Endothelial cell (in vitro differentiated cells): ENCODE measurements around the gene NPDC1. TPM values are rescaled to one million over a fixed set of nuclear protein-coding genes. Genes with fewer than 3 reads are reported as not detected.

ENCODE experiments used
- DNase-seq: peaks from one replicate; pipeline ENCODE4 v3.0.0; 2021; ENCODE audit warnings: low spot score
- H3K27ac Mint-ChIP-seq: one replicate; pipeline ENCODE4 v1.8.0; 2021; ENCODE audit warnings: mixed read lengths, inconsistent platforms; ENCODE audit not compliant: unreplicated experiment
- H3K27me3 Mint-ChIP-seq: one replicate; pipeline ENCODE4 v1.8.0; 2021; ENCODE audit warnings: mild to moderate bottlenecking, moderate library complexity, mixed read lengths, inconsistent platforms; ENCODE audit not compliant: unreplicated experiment
- H3K36me3 Mint-ChIP-seq: one replicate; pipeline ENCODE4 v1.8.0; 2021; ENCODE audit warnings: mild to moderate bottlenecking, low read depth, mixed read lengths, inconsistent platforms; ENCODE audit not compliant: unreplicated experiment
- H3K4me1 Mint-ChIP-seq: one replicate; pipeline ENCODE4 v1.8.0; 2021; ENCODE audit warnings: mild to moderate bottlenecking, mixed read lengths, inconsistent platforms; ENCODE audit not compliant: unreplicated experiment
- H3K4me3 Mint-ChIP-seq: one replicate; pipeline ENCODE4 v1.8.0; 2021; ENCODE audit warnings: mild to moderate bottlenecking, mixed read lengths, inconsistent platforms; ENCODE audit not compliant: unreplicated experiment
- H3K9me3 Mint-ChIP-seq: one replicate; pipeline ENCODE4 v1.8.0; 2021; ENCODE audit warnings: mixed read lengths, inconsistent platforms; ENCODE audit not compliant: unreplicated experiment
- total RNA-seq: library from RNA; stranded (reverse); fragmentation: NEBNext Ultra II Directional; extraction: Animal tissue kit (Norgen Biotek cat#: 25700); gene quantifications from one replicate; pipeline ENCODE4 v1.2.1, GENCODE V29; 2021; ENCODE audit not compliant: unreplicated experiment
- TF ChIP-seq, protein P1 (sequence below): fragments of 200-600 bp; sonication (generic); IDR thresholded peaks from one replicate; pipeline ENCODE4 v1.5.0; 2021; ENCODE audit warnings: antibody characterized with exemption; ENCODE audit not compliant: unreplicated experiment

Gene NPDC1
- total RNA-seq, 1 donor from 2014 or later, result 116 TPM

DNA sequence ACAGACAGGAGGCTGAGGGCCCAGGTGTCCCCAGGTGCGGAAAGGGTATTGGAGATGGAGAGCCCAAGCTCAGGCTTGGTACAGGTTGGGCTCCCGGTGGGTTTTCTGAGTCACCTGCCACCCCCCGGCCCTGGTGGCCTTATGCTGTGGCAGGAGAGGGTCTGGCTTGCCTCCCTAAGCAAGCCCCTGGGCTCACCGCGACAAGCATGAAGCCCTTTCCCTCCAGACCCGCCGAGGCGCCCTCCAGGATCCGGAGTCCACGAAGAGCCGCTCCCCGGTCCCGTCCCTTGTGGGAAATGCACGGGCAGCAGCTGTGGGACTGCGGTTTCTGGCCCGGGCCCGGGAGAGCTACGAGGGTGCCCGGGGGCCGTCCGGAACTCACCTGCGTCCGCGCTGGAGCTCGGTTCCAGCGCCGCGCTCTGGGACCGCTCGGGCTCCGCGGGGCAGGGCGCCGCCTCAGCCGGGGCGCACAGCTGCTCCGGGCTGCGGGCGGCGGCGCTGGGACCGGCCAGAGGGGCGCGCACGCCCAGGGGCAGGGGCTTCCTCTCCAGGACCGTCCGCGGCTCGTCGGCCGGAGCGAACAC lies 23.6 kb upstream of the NPDC1 start:
- peaks cover 4% of the 10 kb centered on the region for H3K4me1 Mint-ChIP-seq
- H3K27me3 Mint-ChIP-seq, result peaks cover 17% of the 10 kb centered on the region
- TF ChIP-seq, protein P1, sequence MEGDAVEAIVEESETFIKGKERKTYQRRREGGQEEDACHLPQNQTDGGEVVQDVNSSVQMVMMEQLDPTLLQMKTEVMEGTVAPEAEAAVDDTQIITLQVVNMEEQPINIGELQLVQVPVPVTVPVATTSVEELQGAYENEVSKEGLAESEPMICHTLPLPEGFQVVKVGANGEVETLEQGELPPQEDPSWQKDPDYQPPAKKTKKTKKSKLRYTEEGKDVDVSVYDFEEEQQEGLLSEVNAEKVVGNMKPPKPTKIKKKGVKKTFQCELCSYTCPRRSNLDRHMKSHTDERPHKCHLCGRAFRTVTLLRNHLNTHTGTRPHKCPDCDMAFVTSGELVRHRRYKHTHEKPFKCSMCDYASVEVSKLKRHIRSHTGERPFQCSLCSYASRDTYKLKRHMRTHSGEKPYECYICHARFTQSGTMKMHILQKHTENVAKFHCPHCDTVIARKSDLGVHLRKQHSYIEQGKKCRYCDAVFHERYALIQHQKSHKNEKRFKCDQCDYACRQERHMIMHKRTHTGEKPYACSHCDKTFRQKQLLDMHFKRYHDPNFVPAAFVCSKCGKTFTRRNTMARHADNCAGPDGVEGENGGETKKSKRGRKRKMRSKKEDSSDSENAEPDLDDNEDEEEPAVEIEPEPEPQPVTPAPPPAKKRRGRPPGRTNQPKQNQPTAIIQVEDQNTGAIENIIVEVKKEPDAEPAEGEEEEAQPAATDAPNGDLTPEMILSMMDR, result no peak
- H3K36me3 Mint-ChIP-seq, result no peaks in the 10 kb centered on the region
- DNase-seq, result peak; percentile 38
- H3K27ac Mint-ChIP-seq, result no peak overlapping the region
- H3K9me3 Mint-ChIP-seq, result no peaks in the 10 kb centered on the region
- H3K4me3 Mint-ChIP-seq, result no peak overlapping the region

DNA sequence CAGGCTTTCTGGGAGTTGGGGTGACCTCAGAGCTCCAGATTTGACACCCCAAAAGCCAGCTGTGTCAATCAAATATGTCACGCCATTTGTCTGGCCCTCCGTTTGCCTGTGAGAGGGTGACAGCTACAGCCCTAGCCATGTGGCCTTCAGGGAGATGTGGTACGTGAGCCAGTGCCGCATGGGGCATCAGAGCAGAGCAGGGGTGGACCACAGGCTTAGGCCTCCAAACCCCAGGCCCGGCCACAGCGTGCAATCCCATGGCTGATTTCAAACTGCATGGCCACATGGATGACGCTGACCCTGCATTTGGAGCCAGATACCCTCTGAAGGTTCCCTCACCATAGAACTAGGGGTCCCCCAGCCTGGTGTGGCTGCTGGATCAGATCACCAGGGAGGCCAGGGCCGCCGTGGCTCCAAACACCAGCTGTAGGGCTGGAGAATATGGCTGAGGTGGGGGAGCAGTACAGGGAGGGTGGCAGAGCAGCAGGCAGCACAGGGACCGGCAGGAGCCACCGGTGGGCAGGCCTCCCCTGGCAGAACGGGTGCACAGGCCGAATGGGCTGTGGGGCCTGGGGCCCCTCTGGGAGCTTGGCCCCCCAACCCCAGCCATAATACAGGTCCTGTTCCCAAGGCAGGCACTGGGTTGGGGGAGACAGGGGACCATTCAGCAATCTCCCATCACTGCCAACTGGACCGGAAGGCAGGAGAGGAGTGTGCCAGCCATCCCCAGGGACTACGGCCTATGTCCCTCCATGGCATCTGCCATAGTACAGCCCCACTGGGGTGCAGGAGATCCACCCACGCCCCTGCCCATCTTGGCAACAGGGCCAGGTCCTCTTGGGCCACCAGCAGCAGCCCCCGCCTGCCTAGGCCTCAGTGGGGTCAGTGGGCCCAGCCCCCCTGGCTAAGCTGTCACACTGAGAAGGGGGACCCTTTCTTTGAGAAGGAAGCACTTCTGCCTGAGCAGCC lies 22.8 kb upstream of the NPDC1 start:
- no peaks in the 10 kb centered on the region for H3K36me3 Mint-ChIP-seq
- no peak overlapping the region for H3K4me3 Mint-ChIP-seq
- no peaks in the 10 kb centered on the region for H3K9me3 Mint-ChIP-seq
- no peak for DNase-seq
- H3K4me1 Mint-ChIP-seq, result peaks cover 4% of the 10 kb centered on the region
- TF ChIP-seq, protein P1, result no peak
- peaks cover 13% of the 10 kb centered on the region for H3K27me3 Mint-ChIP-seq
- no peak overlapping the region for H3K27ac Mint-ChIP-seq

DNA sequence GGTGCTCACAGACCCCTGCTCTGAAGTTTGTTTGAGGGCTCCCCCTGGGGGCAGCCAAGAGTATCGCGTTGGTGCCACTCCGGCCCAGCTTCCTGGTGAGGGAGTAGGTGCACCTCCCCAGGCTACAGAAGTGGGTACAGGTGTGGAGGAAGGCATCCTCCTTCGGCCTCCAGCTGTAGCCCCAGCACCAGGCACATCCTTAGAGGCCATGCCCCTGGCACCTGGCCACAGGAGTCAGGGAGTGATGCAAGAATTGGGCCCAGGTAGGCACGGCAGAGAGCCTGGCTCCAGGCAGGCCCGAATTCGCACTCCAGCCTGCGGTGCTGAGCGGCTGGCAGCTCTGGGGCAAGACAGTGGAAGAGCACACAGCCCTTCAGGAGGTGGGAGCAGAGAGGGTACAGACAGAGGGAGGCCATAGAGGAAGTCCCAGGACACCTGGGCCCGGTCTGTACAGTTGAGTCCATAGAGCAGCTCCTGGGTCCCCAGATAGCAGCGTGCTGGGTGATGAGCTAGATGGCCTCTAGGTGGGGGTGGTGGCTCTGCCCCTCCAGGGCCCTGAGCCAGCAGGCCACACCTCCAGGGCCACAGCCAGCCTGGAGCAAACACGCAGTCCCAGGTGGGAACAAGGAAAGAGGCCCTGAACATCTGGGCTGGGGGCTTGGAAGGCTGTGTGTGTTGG lies 22.0 kb upstream of the NPDC1 start:
- no peak overlapping the region for H3K4me3 Mint-ChIP-seq
- peaks cover 4% of the 10 kb centered on the region for H3K4me1 Mint-ChIP-seq
- H3K27ac Mint-ChIP-seq, result no peak overlapping the region
- H3K27me3 Mint-ChIP-seq, result peaks cover 11% of the 10 kb centered on the region
- no peaks in the 10 kb centered on the region for H3K36me3 Mint-ChIP-seq
- TF ChIP-seq, protein P1, result peak; percentile 78
- peak; percentile 87 for DNase-seq
- H3K9me3 Mint-ChIP-seq, result no peaks in the 10 kb centered on the region

DNA sequence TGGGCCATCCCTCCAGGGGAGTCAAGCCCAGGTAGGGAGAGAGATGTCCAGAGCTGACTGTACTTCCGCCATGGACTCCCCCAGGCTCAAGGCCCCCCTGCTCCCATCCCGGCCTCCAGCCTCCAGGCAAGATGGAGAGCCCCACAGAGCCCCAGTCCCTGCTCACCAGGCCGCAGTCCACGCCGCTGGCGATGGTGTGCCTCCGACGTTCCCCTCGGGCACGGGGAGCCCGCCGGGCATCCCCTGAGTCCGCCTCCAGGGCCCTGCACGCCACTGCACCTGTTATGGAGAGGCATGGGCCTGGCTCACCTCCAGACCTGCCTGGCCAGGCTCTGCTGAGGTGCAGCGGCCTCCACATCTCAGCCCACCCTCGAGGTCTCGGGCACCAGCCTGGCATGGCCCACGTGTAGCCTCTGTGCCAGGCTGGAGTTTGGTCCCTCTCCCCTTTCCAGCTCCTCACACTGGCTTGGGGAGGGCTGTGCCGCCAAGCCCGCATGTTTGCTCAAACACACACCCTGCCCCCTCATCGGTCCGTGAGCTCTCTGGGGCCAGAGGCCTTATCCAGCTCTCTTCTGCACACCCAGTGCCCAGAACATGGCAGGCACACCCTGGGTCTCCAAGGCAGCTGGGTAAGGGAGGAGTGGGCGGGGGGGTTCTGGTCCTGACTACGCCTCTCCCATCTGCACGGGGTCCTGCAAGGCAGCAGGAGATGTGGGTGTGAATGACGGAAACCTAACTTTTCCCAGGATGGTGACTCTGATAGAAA lies 20.3 kb upstream of the NPDC1 start:
- Mint-ChIP-seq H3K4me1 (peaks cover 4% of the 10 kb centered on the region), H3K27ac (no peak overlapping the region), H3K27me3 (peaks cover 9% of the 10 kb centered on the region), H3K4me3 (no peak overlapping the region), H3K36me3 (no peaks in the 10 kb centered on the region), H3K9me3 (no peaks in the 10 kb centered on the region)
- TF ChIP-seq, protein P1, result no peak
- no peak for DNase-seq
